Measurements from ENCODE around the gene LTF. TPM values are rescaled to one million over a fixed set of nuclear protein-coding genes. Genes with fewer than 3 reads are reported as not detected.

LTF gene
- total and polyA plus RNA-seq, 2 donors (not counting 1 experiment from before 2014, with no cell fraction given) = 0.22 TPM; not detected in 1

DNA sequence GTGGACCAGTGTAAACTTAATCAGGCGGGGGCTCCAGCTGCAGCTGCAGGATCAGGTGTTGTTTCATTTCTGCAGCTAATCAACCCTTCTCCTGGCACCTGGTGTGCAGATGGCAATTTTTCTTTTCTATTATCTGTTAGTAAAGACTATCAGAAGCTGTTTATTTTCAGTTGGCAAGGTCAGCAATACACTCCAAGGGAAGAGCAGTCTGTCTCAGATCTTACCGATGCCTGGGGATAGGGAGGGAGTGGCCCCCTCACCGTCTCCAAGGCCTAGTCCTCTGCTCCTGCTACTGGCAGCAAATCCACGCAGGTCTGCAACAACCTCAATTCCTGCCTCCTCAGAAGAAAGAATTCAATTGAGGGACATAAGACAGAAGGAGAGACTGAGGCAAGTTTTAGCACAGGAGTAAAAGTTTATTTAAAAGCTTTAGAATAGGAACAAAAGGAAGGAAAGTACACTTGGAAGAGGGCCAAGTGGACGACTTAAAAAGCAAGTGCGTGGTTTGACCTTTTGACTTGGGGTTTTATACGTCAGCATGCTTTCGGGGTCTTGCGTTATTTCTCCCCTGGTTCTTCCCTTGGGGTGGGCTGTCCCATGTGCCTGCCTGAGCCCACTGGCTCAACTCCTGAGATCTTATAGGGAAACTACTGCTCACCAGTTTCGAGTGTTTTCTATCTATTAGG, 48.4 kb downstream of the LTF start:
- POLR2A ChIA-PET = no interaction called here
- no peak overlapping the region for H3K9ac ChIP-seq (ENCODE audit: low read length)
- no peaks in the 10 kb centered on the region for H3K9me3 ChIP-seq (ENCODE audit: control extremely low read depth in 1 of 3, control insufficient read depth in 2 of 3, insufficient read depth in 1 of 3, low read length in 2 of 3)
- H3K4me2 ChIP-seq (replicated peaks; ENCODE audit: low read depth, low read length, poor library complexity, severe bottlenecking) = no peak overlapping the region
- no peaks in the 10 kb centered on the region for H4K20me1 ChIP-seq (ENCODE audit: control insufficient read depth, insufficient read depth, low read length, poor library complexity, severe bottlenecking)
- Mint-ChIP-seq H3K27ac (no peak overlapping the region), H3K27me3 (no peaks in the 10 kb centered on the region), H3K4me1 (peaks cover 7% of the 10 kb centered on the region), H3K4me3 (no peak overlapping the region), H3K9me3 (ENCODE audit: insufficient read depth) (no peaks in the 10 kb centered on the region)
- ATAC-seq (ENCODE audit: low read depth) = no peak
- 33% methylated on average over 7 of the region's 10 CpGs for WGBS (ENCODE audit: insufficient coverage)
- no peaks in the 10 kb centered on the region for H3K36me3 ChIP-seq (replicated peaks in 1 of 2; ENCODE audit: control extremely low read depth in 1 of 2, control insufficient read depth in 1 of 2, extremely low read depth in 1 of 2, insufficient read depth in 2 of 2, low read length in 1 of 2)
- no peak overlapping the region for H3K27ac ChIP-seq (ENCODE audit: low read length in 2 of 2)
- no peaks in the 10 kb centered on the region for H3K79me2 ChIP-seq (ENCODE audit: control insufficient read depth, insufficient read depth, low read length)
- no peaks in the 10 kb centered on the region for H3K4me1 ChIP-seq (ENCODE audit: control insufficient read depth in 2 of 2, insufficient read depth in 2 of 2, low read length in 2 of 2)
- peaks cover 0 to 3% (median 0%) of the 10 kb centered on the region in 4 experiments for H3K27me3 ChIP-seq (replicated peaks in 1 of 4; ENCODE audit: control extremely low read depth in 1 of 4, control insufficient read depth in 3 of 4, insufficient read depth in 4 of 4, low read length in 3 of 4)
- H3K4me3 ChIP-seq (ENCODE audit: control extremely low read depth in 1 of 5, extremely low read depth in 1 of 5, insufficient read depth in 1 of 5, low read depth in 2 of 5, low read length in 4 of 5) = no peak overlapping the region
- intact Hi-C loops (cut with micrococcal nuclease) = no loop called here
- CTCF ChIA-PET = interaction anchor here (0.6 kb wide), 1 partner anchor 21 kb away, joined by 3 read pairs; no protein-coding TSS in a partner anchor
- DNase-seq = no peak
- H2AFZ ChIP-seq (ENCODE audit: insufficient read depth, low read depth, low read length, poor library complexity, severe bottlenecking) = no peak overlapping the region
- TF ChIP-seq CTCF (IDR thresholded peaks at IDR 0.05) = no peak
- TF ChIP-seq EZH2 (IDR thresholded peaks at IDR 0.05; ENCODE audit: borderline replicate concordance, insufficient read depth, low read depth, low read length, poor library complexity, severe bottlenecking) = no peak

- WGBS (ENCODE audit: insufficient coverage) = 92% methylated on average over 2 of the region's 4 CpGs
- H3K27ac Mint-ChIP-seq = no peak overlapping the region
Observed at GRCh38 chr3:46414739-46415138, 50.0 kb downstream of the LTF start.

More at GRCh38 chr3:46414739-46415138, 50.0 kb downstream of the LTF start:
- no peak for DNase-seq
- H4K20me1 ChIP-seq (ENCODE audit: control insufficient read depth, insufficient read depth, low read length, poor library complexity, severe bottlenecking) = no peaks in the 10 kb centered on the region
- no peaks in the 10 kb centered on the region for H3K4me1 ChIP-seq (ENCODE audit: control insufficient read depth in 2 of 2, insufficient read depth in 2 of 2, low read length in 2 of 2)
- CTCF ChIA-PET = no interaction called here
- H2AFZ ChIP-seq (ENCODE audit: insufficient read depth, low read depth, low read length, poor library complexity, severe bottlenecking) = no peak overlapping the region
- no peaks in the 10 kb centered on the region for H3K9me3 ChIP-seq (ENCODE audit: control extremely low read depth in 1 of 3, control insufficient read depth in 2 of 3, insufficient read depth in 1 of 3, low read length in 2 of 3)
- intact Hi-C loops (cut with micrococcal nuclease) = no loop called here
- H3K36me3 ChIP-seq (replicated peaks in 1 of 2; ENCODE audit: control extremely low read depth in 1 of 2, control insufficient read depth in 1 of 2, extremely low read depth in 1 of 2, insufficient read depth in 2 of 2, low read length in 1 of 2) = no peaks in the 10 kb centered on the region
- Mint-ChIP-seq H3K4me1 (peaks cover 7% of the 10 kb centered on the region), H3K9me3 (ENCODE audit: insufficient read depth) (no peaks in the 10 kb centered on the region), H3K4me3 (no peak overlapping the region), H3K27me3 (no peaks in the 10 kb centered on the region)
- TF ChIP-seq EZH2 (IDR thresholded peaks at IDR 0.05; ENCODE audit: borderline replicate concordance, insufficient read depth, low read depth, low read length, poor library complexity, severe bottlenecking) (no peak), CTCF (IDR thresholded peaks at IDR 0.05) (no peak)
- H3K4me2 ChIP-seq (replicated peaks; ENCODE audit: low read depth, low read length, poor library complexity, severe bottlenecking) = no peak overlapping the region
- H3K4me3 ChIP-seq (ENCODE audit: control extremely low read depth in 1 of 5, extremely low read depth in 1 of 5, insufficient read depth in 1 of 5, low read depth in 2 of 5, low read length in 4 of 5) = no peak overlapping the region
- no peak overlapping the region for H3K9ac ChIP-seq (ENCODE audit: low read length)
- no peaks in the 10 kb centered on the region for H3K79me2 ChIP-seq (ENCODE audit: control insufficient read depth, insufficient read depth, low read length)
- no peak overlapping the region for H3K27ac ChIP-seq (ENCODE audit: low read length in 2 of 2)
- peaks cover 0 to 3% (median 0%) of the 10 kb centered on the region in 4 experiments for H3K27me3 ChIP-seq (replicated peaks in 1 of 4; ENCODE audit: control extremely low read depth in 1 of 4, control insufficient read depth in 3 of 4, insufficient read depth in 4 of 4, low read length in 3 of 4)
- POLR2A ChIA-PET = no interaction called here
- ATAC-seq (ENCODE audit: low read depth) = no peak
